Frontal cortex (tissue), 4 donors: ENCODE results near the gene IGFN1. TPM values are rescaled to one million over a fixed set of nuclear protein-coding genes. Genes with fewer than 3 reads are reported as not detected.

Experiments
- DNase-seq, 2 donors: peaks; one replicate each; pipeline ENCODE4 v3.0.0; 2012; ENCODE audit warnings: low spot score in 2 of 2
- FAIRE-seq: peaks from 2 replicates; lab custom pipeline; 2012; peaks lifted over from hg19 to GRCh38; lab: Jason Lieb, UNC
- total RNA-seq: library from RNA; depleted of rRNA; stranded (reverse); fragments of >200 nt; gene quantifications from one replicate; pipeline ENCODE4 v1.2.3, GENCODE V29; 2014
- donor health status: control.
- donor health status: control.
- donor health status: control.

Gene IGFN1
- total RNA-seq, 1 donor from 2014 or later: under 0.01 TPM

DNA sequence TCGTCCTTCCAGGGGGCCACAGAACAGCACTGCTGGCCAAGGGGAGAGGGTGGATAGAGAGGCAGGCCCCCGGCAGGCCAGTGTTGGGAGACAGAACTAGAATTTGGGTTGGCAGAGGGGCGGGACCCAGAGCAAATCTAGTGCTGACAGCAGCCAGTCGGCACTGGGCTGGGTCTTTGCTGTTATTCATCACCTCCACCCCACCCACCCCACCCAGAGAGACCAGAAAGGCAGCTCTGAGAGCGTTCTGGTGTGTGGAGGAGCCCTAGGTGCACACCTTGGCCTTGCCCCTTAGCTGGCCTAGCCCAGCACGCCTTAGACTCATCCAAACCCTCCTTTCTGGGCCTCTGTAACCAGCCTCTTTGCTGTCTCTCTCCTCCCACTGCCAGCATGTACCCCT, 86.3 kb downstream of the IGFN1 start:
- DNase-seq: no peak
- FAIRE-seq: no peak

DNA sequence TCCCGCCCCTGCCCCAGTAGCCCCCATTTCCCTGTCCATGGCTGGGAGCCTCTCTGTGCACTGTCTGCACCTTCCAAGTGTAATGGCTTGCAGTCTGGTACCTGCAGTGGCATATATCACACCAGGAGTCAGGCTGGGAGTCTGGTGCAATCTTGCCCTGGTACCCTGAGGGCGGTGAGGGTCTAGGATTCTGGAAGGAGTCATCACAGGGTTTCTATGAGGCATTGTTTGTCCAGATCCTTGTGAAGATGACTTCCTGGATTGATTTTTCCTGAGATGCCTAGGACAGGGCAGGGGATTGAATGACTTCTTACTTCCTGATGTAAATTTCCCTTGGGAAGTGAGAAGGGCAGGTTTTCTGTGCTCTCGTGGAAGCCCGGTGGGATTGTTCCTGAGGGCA, 86.8 kb downstream of the IGFN1 start:
- FAIRE-seq (no peak), DNase-seq (no peak)

Other genes with a start within 250 kb of the IGFN1 start
- 127 TPM for gene KIF21B, start 167.1 kb upstream of the IGFN1 start, total RNA-seq
- under 0.01 TPM for gene CACNA1S, start 78.4 kb upstream of the IGFN1 start, total RNA-seq
- gene ASCL5, start 63.6 kb upstream of the IGFN1 start, total RNA-seq: not detected
- 73.4 TPM for gene TMEM9, start 36.4 kb upstream of the IGFN1 start, total RNA-seq
- under 0.01 TPM for gene PKP1, start 92.7 kb downstream of the IGFN1 start, total RNA-seq
- gene TNNT2, start 186.9 kb downstream of the IGFN1 start, total RNA-seq: not detected
- gene LAD1, start 208.5 kb downstream of the IGFN1 start, total RNA-seq: not detected
- under 0.01 TPM for gene TNNI1, start 230.9 kb downstream of the IGFN1 start, total RNA-seq